Measurements from ENCODE around the gene RNU6-1.

Gene RNU6-1

GRCh38 chr15:67812241-67812644 lies 27.6 kb downstream of the RNU6-1 start:
- H3K9ac ChIP-seq (ENCODE audit: low read depth, low read length): no peak overlapping the region

DNA sequence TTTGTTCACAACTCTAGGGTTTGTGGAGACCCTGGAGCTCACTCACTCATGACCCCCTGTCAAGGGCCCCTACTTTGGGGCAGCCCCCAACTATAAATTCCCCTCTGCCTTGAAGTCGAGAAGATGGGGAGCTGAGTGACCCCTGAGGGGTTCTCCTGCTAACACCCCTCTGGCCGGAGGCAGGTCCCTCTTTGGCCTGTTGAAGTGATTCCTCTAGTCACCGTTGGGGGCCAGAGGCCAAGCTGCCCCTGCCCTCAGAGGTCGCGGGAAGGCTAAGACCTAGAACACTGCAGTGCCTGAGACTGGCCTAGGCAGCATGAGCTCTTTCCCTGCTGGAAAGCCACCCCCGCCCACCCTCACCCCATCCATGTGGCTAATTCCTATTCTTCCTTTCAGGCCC lies 30.0 kb downstream of the RNU6-1 start:
- H3K36me3 ChIP-seq (ENCODE audit: control insufficient read depth, insufficient read depth, low read length): no peaks in the 10 kb centered on the region
- H3K9me3 ChIP-seq (ENCODE audit: control insufficient read depth, insufficient read depth, low read length): no peaks in the 10 kb centered on the region
- H3K4me1 ChIP-seq (ENCODE audit: control insufficient read depth, insufficient read depth, low read length): peaks cover 5% of the 10 kb centered on the region
- H3K9ac ChIP-seq (ENCODE audit: low read depth, low read length): no peak overlapping the region
- no peaks in the 10 kb centered on the region for H3K27me3 ChIP-seq (ENCODE audit: control insufficient read depth, insufficient read depth, low read length)
- no peak overlapping the region for H3K4me3 ChIP-seq (ENCODE audit: low read depth, low read length)

More at GRCh38 chr15:67812241-67812644, 27.6 kb downstream of the RNU6-1 start:
- Histone ChIP-seq H3K4me3 (ENCODE audit: low read depth, low read length) (no peak overlapping the region), H3K36me3 (ENCODE audit: control insufficient read depth, insufficient read depth, low read length) (no peaks in the 10 kb centered on the region), H3K4me1 (ENCODE audit: control insufficient read depth, insufficient read depth, low read length) (peaks cover 3% of the 10 kb centered on the region), H3K9me3 (ENCODE audit: control insufficient read depth, insufficient read depth, low read length) (no peaks in the 10 kb centered on the region), H3K27me3 (ENCODE audit: control insufficient read depth, insufficient read depth, low read length) (peaks cover 13% of the 10 kb centered on the region)

- H3K36me3 ChIP-seq (ENCODE audit: control insufficient read depth, insufficient read depth, low read length): no peaks in the 10 kb centered on the region
- no peak overlapping the region for H3K9ac ChIP-seq (ENCODE audit: low read depth, low read length)
- H3K4me1 ChIP-seq (ENCODE audit: control insufficient read depth, insufficient read depth, low read length): peaks cover 5% of the 10 kb centered on the region
- H3K4me3 ChIP-seq (ENCODE audit: low read depth, low read length): no peak overlapping the region
- H3K9me3 ChIP-seq (ENCODE audit: control insufficient read depth, insufficient read depth, low read length): no peaks in the 10 kb centered on the region
- H3K27me3 ChIP-seq (ENCODE audit: control insufficient read depth, insufficient read depth, low read length): no peaks in the 10 kb centered on the region
Observed at GRCh38 chr15:67809441-67809840, 30.4 kb downstream of the RNU6-1 start.

DNA sequence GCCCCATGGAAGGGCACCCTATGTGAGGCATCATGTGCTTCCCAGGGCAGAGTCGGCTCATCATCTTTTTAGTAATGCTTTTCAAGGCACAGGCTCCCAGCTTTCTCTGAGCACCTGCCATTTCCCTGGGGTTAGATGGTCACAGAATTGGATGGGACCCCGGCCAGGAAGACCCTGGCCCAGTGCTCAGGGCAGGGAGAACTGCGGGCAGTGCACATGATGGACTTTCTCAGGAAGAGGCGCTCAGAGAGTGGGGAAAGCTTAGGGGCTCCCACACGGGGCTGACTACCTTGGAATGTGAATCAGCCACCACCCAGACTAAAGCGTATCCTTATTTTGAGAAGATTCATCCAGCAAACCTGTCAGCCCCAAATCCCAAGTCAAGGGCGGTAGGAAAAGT lies 31.0 kb downstream of the RNU6-1 start:
- H3K9ac ChIP-seq (ENCODE audit: low read depth, low read length): no peak overlapping the region
- peaks cover 9% of the 10 kb centered on the region for H3K4me1 ChIP-seq (ENCODE audit: control insufficient read depth, insufficient read depth, low read length)
- no peak overlapping the region for H3K4me3 ChIP-seq (ENCODE audit: low read depth, low read length)
- H3K36me3 ChIP-seq (ENCODE audit: control insufficient read depth, insufficient read depth, low read length): no peaks in the 10 kb centered on the region
- no peaks in the 10 kb centered on the region for H3K27me3 ChIP-seq (ENCODE audit: control insufficient read depth, insufficient read depth, low read length)
- no peaks in the 10 kb centered on the region for H3K9me3 ChIP-seq (ENCODE audit: control insufficient read depth, insufficient read depth, low read length)

DNA sequence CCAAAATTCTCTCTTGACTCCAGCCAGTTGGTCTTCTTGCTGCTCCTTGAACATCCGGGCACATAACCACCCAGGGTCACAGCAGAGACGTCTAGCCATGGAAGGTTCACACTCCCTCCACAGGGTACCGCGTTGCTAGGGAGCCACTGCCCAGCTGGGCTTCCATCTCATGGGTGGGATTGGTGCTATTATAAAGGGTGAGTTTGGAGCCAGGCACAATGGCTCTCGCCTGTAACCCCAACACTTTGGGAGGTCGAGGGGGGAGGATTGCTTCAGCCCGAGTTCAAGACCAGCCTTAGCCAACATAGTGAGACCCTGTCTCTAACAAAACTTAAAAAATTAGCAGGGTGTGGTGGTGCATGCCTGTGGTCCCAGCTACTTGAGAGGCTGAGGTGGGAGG lies 32.0 kb downstream of the RNU6-1 start:
- Histone ChIP-seq H3K36me3 (ENCODE audit: control insufficient read depth, insufficient read depth, low read length) (no peaks in the 10 kb centered on the region), H3K4me3 (ENCODE audit: low read depth, low read length) (no peak overlapping the region), H3K27me3 (ENCODE audit: control insufficient read depth, insufficient read depth, low read length) (no peaks in the 10 kb centered on the region), H3K9ac (ENCODE audit: low read depth, low read length) (no peak overlapping the region), H3K4me1 (ENCODE audit: control insufficient read depth, insufficient read depth, low read length) (peaks cover 9% of the 10 kb centered on the region), H3K9me3 (ENCODE audit: control insufficient read depth, insufficient read depth, low read length) (no peaks in the 10 kb centered on the region)

DNA sequence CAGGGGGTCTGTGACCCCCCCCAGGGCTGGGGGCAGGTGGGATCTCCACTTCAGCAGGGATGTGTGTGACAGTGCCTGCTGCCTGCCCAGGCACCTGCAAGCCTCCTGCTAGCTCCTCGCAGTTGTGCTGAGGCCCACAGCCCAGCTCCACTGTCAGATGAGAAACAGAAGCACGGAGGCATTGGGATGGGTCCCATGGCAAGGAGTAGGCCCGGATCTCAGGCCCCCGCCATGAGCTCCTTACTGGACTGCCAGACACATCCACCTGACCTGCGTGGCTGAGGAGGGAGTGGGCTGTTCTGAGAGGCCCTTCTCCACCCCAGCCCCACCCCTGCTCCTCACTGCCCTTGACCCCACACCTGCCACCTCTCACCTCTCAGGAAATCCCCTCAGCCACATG lies 32.7 kb downstream of the RNU6-1 start:
- Histone ChIP-seq H3K9ac (ENCODE audit: low read depth, low read length) (no peak overlapping the region), H3K27me3 (ENCODE audit: control insufficient read depth, insufficient read depth, low read length) (no peaks in the 10 kb centered on the region), H3K4me3 (ENCODE audit: low read depth, low read length) (no peak overlapping the region), H3K4me1 (ENCODE audit: control insufficient read depth, insufficient read depth, low read length) (peaks cover 6% of the 10 kb centered on the region), H3K9me3 (ENCODE audit: control insufficient read depth, insufficient read depth, low read length) (no peaks in the 10 kb centered on the region), H3K36me3 (ENCODE audit: control insufficient read depth, insufficient read depth, low read length) (no peaks in the 10 kb centered on the region)

DNA sequence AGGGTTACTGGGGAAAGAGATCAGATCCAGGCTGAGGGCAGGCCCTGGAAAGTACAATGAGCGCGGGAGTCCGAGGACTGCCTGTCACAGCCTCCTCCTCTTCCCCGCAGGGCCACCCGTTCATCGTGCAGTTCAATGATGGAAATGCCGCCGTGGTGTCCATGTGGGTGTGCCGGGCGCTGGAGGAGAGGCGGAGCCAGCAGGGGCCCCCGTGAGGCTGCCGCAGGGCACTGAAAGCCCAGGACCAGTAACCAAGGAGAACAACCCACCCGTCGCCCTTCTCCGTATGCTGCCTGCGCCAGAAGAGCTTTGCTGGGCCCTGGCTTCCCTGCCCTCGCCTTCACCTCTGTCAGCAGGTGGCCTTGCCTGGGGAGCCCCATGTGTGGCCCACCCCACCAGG lies 33.3 kb downstream of the RNU6-1 start:
- Histone ChIP-seq H3K9me3 (ENCODE audit: control insufficient read depth, insufficient read depth, low read length) (no peaks in the 10 kb centered on the region), H3K36me3 (ENCODE audit: control insufficient read depth, insufficient read depth, low read length) (no peaks in the 10 kb centered on the region), H3K4me1 (ENCODE audit: control insufficient read depth, insufficient read depth, low read length) (peaks cover 6% of the 10 kb centered on the region), H3K9ac (ENCODE audit: low read depth, low read length) (no peak overlapping the region), H3K4me3 (ENCODE audit: low read depth, low read length) (no peak overlapping the region), H3K27me3 (ENCODE audit: control insufficient read depth, insufficient read depth, low read length) (no peaks in the 10 kb centered on the region)

- Histone ChIP-seq H3K4me1 (ENCODE audit: control insufficient read depth, insufficient read depth, low read length) (peaks cover 6% of the 10 kb centered on the region), H3K9ac (ENCODE audit: low read depth, low read length) (no peak overlapping the region), H3K36me3 (ENCODE audit: control insufficient read depth, insufficient read depth, low read length) (no peaks in the 10 kb centered on the region), H3K4me3 (ENCODE audit: low read depth, low read length) (no peak overlapping the region), H3K27me3 (ENCODE audit: control insufficient read depth, insufficient read depth, low read length) (no peaks in the 10 kb centered on the region), H3K9me3 (ENCODE audit: control insufficient read depth, insufficient read depth, low read length) (no peaks in the 10 kb centered on the region)
Observed at GRCh38 chr15:67805666-67806516, 34.0 kb downstream of the RNU6-1 start.

DNA sequence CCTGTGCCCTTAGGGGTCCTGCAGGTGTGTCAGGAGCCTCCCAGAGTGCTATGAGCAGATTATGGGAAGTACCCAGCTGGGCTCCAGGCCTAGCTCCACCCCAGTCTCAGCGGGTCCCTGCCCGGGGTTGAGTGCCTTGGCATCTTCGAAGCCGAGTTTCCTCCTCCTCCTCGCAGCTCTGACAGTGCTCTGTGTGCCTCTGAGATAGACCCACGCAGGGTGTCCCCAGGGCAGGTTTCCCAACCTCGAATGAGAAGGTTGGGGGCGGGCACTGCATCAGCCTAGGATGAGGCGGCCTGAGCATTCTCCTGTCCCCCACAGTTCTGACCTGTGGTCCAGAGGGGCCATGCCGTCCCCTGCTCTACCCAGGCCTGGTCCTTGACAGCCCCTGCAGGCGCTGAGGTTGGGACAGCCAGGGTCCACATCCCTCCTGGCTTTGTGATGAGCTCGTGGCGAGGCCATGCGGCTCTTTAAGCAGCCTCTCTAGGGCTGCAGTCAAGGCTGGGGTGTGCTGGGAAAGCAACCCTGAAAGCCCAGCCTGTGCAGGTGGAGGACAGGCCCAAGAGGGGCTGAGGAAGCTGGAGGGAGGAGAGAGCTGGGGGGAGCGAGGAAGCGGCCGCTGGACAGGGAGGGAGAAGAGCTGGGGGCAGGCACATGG lies 34.7 kb downstream of the RNU6-1 start:
- Histone ChIP-seq H3K27me3 (ENCODE audit: control insufficient read depth, insufficient read depth, low read length) (no peaks in the 10 kb centered on the region), H3K36me3 (ENCODE audit: control insufficient read depth, insufficient read depth, low read length) (no peaks in the 10 kb centered on the region), H3K4me3 (ENCODE audit: low read depth, low read length) (no peak overlapping the region), H3K9ac (ENCODE audit: low read depth, low read length) (no peak overlapping the region), H3K4me1 (ENCODE audit: control insufficient read depth, insufficient read depth, low read length) (peaks cover 6% of the 10 kb centered on the region), H3K9me3 (ENCODE audit: control insufficient read depth, insufficient read depth, low read length) (no peaks in the 10 kb centered on the region)

DNA sequence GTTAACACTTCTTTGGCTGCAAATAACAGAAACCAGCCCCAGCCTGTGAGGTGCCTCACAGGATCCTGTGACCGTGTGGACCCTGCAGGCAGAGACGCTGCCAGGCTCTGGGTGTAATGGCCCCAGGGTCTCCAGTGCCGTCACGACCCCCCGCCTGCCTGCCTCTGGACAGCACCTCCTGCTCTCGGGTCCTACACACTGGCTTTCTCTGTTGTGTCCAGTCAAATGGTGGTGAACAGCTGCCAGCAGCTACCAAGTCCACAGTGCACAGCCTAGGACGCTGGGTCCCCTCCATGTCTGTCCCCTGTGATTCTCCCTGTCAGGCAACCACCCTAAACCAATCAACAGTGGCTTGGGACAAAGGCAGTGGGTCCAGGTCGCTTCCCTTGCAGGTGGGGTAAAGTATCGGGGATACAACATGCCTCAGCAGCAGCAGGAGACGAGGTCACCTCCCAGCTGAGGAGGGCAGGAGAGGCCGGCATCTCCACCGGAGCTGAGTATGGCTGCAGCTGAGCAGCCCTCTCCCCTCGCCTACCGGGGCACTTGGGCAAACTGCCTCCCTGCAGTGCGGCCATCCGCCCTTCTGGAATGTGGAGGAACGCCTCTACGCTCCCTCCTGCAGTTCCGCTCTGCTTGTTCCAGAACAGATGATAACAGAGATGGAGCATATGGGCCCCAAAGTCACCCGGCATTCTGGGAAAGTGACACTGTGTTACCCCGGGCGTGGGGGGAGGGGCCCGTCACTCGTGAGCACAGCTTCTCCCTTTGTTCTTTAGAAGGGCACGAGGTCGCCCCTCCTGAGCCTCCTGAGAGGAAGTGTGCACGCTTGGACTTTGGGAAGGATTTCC lies 35.6 kb downstream of the RNU6-1 start:
- H3K36me3 ChIP-seq (ENCODE audit: control insufficient read depth, insufficient read depth, low read length): no peaks in the 10 kb centered on the region
- H3K9ac ChIP-seq (ENCODE audit: low read depth, low read length): no peak overlapping the region
- H3K4me3 ChIP-seq (ENCODE audit: low read depth, low read length): no peak overlapping the region
- H3K27me3 ChIP-seq (ENCODE audit: control insufficient read depth, insufficient read depth, low read length): no peaks in the 10 kb centered on the region
- no peaks in the 10 kb centered on the region for H3K9me3 ChIP-seq (ENCODE audit: control insufficient read depth, insufficient read depth, low read length)
- H3K4me1 ChIP-seq (ENCODE audit: control insufficient read depth, insufficient read depth, low read length): peaks cover 6% of the 10 kb centered on the region

- no peaks in the 10 kb centered on the region for H3K9me3 ChIP-seq (ENCODE audit: control insufficient read depth, insufficient read depth, low read length)
- no peaks in the 10 kb centered on the region for H3K27me3 ChIP-seq (ENCODE audit: control insufficient read depth, insufficient read depth, low read length)
- peaks cover 6% of the 10 kb centered on the region for H3K4me1 ChIP-seq (ENCODE audit: control insufficient read depth, insufficient read depth, low read length)
- H3K4me3 ChIP-seq (ENCODE audit: low read depth, low read length): no peak overlapping the region
- H3K9ac ChIP-seq (ENCODE audit: low read depth, low read length): no peak overlapping the region
- no peaks in the 10 kb centered on the region for H3K36me3 ChIP-seq (ENCODE audit: control insufficient read depth, insufficient read depth, low read length)
Observed at GRCh38 chr15:67803299-67803698, 36.5 kb downstream of the RNU6-1 start.
